ENCODE measurements around the gene KRT79. TPM values are rescaled to one million over a fixed set of nuclear protein-coding genes. Genes with fewer than 3 reads are reported as not detected.

KRT79 gene
- total and polyA plus RNA-seq, 2 of the 8 experiments (the other 6 are each of a cell fraction or from before 2014, with no cell fraction given) = not detected

DNA sequence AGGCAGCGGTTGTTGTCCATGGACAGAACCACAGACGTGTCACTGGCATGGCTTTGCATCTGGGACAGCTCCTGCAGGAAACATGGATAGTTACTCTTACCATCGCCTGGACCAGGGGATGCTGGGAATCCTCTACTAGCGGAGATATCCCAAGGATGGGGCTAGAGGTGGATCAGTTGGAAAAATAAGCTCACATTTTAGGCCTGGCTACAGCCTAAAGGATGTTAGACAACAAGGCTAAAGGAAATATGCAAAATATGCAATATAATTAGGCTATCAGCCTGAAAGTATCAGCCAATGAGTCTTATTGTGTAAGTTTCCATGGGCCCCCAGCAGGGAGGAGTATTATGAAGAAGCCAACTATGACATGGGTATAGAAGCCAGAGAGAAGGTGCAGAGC, 61.9 kb downstream of the KRT79 start (continued):
- TF ChIP-seq, protein P1, sequence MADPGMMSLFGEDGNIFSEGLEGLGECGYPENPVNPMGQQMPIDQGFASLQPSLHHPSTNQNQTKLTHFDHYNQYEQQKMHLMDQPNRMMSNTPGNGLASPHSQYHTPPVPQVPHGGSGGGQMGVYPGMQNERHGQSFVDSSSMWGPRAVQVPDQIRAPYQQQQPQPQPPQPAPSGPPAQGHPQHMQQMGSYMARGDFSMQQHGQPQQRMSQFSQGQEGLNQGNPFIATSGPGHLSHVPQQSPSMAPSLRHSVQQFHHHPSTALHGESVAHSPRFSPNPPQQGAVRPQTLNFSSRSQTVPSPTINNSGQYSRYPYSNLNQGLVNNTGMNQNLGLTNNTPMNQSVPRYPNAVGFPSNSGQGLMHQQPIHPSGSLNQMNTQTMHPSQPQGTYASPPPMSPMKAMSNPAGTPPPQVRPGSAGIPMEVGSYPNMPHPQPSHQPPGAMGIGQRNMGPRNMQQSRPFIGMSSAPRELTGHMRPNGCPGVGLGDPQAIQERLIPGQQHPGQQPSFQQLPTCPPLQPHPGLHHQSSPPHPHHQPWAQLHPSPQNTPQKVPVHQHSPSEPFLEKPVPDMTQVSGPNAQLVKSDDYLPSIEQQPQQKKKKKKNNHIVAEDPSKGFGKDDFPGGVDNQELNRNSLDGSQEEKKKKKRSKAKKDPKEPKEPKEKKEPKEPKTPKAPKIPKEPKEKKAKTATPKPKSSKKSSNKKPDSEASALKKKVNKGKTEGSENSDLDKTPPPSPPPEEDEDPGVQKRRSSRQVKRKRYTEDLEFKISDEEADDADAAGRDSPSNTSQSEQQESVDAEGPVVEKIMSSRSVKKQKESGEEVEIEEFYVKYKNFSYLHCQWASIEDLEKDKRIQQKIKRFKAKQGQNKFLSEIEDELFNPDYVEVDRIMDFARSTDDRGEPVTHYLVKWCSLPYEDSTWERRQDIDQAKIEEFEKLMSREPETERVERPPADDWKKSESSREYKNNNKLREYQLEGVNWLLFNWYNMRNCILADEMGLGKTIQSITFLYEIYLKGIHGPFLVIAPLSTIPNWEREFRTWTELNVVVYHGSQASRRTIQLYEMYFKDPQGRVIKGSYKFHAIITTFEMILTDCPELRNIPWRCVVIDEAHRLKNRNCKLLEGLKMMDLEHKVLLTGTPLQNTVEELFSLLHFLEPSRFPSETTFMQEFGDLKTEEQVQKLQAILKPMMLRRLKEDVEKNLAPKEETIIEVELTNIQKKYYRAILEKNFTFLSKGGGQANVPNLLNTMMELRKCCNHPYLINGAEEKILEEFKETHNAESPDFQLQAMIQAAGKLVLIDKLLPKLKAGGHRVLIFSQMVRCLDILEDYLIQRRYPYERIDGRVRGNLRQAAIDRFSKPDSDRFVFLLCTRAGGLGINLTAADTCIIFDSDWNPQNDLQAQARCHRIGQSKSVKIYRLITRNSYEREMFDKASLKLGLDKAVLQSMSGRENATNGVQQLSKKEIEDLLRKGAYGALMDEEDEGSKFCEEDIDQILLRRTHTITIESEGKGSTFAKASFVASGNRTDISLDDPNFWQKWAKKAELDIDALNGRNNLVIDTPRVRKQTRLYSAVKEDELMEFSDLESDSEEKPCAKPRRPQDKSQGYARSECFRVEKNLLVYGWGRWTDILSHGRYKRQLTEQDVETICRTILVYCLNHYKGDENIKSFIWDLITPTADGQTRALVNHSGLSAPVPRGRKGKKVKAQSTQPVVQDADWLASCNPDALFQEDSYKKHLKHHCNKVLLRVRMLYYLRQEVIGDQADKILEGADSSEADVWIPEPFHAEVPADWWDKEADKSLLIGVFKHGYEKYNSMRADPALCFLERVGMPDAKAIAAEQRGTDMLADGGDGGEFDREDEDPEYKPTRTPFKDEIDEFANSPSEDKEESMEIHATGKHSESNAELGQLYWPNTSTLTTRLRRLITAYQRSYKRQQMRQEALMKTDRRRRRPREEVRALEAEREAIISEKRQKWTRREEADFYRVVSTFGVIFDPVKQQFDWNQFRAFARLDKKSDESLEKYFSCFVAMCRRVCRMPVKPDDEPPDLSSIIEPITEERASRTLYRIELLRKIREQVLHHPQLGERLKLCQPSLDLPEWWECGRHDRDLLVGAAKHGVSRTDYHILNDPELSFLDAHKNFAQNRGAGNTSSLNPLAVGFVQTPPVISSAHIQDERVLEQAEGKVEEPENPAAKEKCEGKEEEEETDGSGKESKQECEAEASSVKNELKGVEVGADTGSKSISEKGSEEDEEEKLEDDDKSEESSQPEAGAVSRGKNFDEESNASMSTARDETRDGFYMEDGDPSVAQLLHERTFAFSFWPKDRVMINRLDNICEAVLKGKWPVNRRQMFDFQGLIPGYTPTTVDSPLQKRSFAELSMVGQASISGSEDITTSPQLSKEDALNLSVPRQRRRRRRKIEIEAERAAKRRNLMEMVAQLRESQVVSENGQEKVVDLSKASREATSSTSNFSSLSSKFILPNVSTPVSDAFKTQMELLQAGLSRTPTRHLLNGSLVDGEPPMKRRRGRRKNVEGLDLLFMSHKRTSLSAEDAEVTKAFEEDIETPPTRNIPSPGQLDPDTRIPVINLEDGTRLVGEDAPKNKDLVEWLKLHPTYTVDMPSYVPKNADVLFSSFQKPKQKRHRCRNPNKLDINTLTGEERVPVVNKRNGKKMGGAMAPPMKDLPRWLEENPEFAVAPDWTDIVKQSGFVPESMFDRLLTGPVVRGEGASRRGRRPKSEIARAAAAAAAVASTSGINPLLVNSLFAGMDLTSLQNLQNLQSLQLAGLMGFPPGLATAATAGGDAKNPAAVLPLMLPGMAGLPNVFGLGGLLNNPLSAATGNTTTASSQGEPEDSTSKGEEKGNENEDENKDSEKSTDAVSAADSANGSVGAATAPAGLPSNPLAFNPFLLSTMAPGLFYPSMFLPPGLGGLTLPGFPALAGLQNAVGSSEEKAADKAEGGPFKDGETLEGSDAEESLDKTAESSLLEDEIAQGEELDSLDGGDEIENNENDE (IDR thresholded peaks at IDR 0.05; ENCODE audit: insufficient replicate concordance, low read length) = no peak

Measured in H1 (cell line).